ENCODE results near the gene RNF152.

The RNF152 gene

GRCh38 chr18:61894751-61895524, 2.1 kb upstream of the RNF152 start:
- DNase-seq (ENCODE audit: low spot score) = no peak

- DNase-seq (ENCODE audit: low spot score) = peak; percentile 81
Observed at GRCh38 chr18:61893971-61894750, 1.4 kb upstream of the RNF152 start.

DNA sequence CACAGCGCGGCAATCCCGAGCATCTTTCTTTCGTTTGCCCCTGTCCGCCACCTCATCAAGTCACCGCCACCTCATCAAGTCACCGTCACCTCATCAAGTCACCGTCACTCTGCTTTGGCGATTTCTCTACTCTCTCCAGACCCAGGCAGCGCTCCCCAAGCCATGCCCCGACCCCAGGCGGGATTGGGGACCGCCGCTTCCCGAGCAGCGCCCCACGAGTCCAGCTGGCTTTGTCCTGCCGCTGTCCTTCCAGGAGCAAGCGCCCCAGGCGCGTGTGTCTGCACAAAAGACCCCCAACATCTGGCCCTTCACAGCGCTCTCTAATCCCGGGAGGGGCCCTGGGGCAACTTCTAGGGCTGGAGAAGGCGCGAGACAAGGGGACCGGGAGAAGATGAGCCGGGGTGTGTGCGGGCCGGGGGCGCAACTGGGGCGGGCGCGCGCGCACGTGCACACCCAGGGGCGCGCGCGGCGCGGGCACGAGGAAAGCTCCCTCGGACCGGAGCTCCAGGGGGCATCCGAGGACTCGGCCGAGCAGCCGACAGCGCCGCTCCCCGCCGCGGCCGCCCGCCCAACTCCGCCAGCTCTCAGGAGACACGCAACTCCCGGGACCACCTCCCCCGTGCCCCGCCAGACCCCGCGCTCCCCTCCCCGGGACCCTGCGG, 633 bp upstream of the RNF152 start:
- DNase-seq (ENCODE audit: low spot score) = peak; percentile 39

GRCh38 chr18:61891894-61892293, 913 bp downstream of the RNF152 start:
- no peak for DNase-seq (ENCODE audit: low spot score)

- DNase-seq (ENCODE audit: low spot score) = no peak
Observed at GRCh38 chr18:61891271-61891670, 1.5 kb downstream of the RNF152 start.

- no peak for DNase-seq (ENCODE audit: low spot score)
Observed at GRCh38 chr18:61890344-61890743, 2.5 kb downstream of the RNF152 start.

DNA sequence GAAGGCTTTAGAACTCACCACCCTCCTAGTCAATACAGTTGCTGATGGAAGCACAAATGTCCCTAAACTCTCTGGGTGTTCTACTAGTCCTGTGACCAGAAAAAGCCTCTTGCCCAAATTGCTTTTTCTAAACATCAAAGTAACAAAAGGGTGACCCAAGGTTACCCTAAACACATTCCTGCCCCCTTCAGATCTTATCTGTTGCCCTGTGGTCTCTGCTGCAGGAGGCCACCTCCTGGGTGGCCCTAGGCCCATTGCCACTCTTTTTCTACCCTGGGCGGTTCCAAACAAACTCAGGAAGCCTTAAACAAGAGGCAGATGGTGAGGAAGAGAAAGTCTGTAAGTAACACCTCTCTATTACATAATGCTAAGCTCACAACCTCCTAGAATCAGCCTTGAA, 3.3 kb downstream of the RNF152 start:
- no peak for DNase-seq (ENCODE audit: low spot score)

DNA sequence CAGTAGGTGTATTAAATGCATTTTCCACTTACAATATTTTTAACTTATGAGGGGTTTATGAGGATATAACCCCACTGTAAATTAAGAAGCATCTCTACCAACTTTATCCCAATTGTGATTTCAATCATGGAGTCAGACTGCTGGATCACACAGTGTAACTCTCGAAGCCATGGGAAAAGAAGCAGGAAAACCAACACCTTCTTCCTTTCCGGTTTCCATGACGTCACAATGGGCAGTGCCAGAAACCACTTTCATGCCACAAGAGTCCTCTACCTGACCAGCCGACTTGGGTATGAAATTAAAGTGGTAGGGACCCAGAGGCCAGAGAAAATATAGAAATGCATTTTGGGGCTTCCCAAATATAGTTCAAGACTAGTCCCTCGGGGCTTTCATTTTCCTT, 4.2 kb downstream of the RNF152 start:
- no peak for DNase-seq (ENCODE audit: low spot score)

GRCh38 chr18:61887838-61888237, 5.0 kb downstream of the RNF152 start:
- DNase-seq (ENCODE audit: low spot score) = no peak

DNA sequence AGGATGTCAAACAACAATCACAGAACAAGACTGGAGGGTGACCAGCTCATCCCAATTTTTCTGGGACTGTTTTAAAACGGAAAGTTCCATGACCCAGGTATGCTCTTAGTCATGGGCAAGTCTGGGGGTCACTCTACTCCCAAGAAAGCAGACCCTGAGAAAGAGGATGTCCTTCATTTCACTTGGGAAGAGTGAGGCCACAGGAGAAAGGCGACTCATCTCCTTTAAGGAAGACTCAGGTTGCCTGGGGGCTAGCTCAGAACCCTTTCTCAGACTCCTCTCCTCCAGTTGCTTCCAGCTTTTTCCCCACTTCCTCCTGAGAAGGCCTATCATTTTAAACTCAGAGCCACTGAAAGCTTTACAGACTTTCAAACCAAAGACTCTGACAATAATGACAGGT, 9.3 kb downstream of the RNF152 start:
- DNase-seq (ENCODE audit: low spot score) = no peak

DNA sequence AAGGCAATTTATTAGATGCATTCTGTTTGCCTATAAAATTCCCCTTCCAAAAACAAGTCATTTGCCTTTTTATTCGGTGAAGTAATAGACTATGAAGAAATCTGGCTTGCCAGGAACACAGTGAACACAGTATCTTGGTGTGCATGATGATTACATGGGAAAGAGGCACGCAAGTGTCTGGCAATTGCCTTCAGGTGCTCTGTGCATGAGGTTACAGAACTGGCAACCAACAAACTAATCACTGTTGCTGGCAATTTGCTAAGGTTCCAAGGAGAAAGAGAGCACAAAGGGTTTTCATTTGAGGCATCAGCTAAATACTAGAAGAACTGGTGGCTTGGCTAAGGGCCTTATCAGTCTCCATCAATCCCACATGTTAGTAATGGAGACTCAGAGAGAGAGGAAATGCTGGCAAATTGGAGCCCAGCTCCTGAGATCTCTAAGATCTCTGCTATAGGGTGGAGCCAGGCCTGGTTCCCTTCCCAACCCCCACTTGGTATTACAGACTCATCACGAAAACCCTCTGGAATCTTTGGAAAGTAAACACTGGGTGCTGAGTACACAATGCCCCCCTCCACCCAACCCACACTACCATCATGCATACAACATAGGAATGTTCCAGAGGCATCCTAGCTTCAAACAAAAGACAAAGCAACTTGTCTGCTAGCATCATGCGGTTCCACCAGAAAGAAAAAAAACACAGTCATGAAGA, 10.4 kb downstream of the RNF152 start:
- no peak for DNase-seq (ENCODE audit: low spot score)

DNA sequence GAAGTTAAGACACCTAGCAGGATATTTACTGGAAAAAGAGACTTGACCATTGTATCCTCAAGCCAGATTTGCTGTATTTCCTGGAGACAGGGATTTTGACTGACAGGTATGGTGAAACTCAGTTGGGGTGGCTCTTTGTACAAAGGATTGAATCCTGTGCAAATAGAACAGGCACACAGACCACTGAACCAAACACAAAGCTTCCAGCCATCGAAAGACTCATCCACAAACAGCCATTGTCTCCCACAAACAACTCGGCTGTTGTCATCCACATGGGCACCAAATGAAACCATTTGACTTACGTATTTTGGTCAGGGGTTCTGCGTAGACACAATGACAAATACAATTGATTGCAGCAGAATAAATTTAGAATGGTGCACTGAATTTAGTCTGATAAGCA, 15.9 kb downstream of the RNF152 start:
- DNase-seq (ENCODE audit: low spot score) = peak; percentile 90

DNA sequence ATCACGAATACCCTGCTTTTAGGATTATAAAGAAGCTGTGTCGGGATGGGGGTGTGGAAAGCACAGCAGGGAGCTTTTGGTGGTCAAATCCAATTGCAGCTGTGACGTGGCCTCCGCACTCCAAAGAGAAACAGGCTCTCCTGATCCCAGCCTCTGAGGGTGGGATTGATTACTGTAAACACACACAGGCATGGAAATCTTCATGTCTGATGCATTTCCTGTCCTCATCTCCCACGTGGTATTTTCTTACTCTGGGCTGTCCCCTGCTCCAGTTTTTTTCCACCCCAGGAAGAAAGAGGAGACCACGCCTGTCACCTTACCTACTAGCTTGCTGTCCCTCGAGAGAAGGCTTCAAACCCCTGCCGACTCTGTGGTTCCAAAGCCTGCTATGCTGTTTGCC, 22.7 kb downstream of the RNF152 start:
- no peak for DNase-seq (ENCODE audit: low spot score)

DNA sequence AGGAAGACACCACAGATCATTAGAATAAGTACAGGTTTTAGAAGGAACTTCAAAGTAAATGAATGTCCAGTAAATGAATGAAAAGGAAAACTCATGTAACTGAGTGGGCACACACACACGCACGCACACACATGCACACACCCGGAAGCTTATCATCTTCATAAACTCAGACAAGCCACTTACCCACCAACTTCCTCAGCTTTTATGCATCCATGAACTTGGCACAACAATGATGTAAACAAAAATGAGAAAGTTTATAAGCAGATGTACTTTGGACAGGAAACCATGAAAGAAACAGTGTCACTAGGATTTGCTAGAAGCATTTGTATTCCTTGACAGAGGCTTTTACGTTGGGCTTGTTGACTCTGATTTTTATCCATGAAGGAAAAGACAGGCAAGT, 23.2 kb downstream of the RNF152 start:
- DNase-seq (ENCODE audit: low spot score) = no peak

- no peak for DNase-seq (ENCODE audit: low spot score)
Observed at GRCh38 chr18:61865466-61866175, 27.2 kb downstream of the RNF152 start.

- no peak for DNase-seq (ENCODE audit: low spot score)
Observed at GRCh38 chr18:61861372-61861771, 31.4 kb downstream of the RNF152 start.

- no peak for DNase-seq (ENCODE audit: low spot score)
Observed at GRCh38 chr18:61860302-61860701, 32.5 kb downstream of the RNF152 start.

DNA sequence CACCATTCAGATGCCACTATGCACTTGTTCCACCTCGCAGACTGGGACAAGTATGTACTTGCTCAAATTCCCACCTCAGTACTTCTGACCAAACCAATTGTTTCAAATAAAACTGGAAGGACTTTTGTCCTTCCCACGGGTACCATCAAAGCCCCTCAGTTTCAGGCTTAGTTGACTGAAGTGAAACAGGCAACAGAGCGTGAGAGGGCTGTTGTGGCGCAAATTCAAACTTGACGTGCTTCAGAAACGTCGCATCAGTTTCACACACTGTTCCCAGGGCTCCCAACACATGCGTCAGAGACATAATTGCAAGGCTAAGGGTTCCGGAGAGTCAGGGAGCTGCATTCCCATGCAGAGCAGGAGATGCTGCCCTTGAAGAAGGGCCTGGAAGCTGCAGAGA, 33.7 kb downstream of the RNF152 start:
- DNase-seq (ENCODE audit: low spot score) = no peak

- DNase-seq (ENCODE audit: low spot score) = no peak
Observed at GRCh38 chr18:61856678-61857077, 36.1 kb downstream of the RNF152 start.

- DNase-seq (ENCODE audit: low spot score) = no peak
Observed at GRCh38 chr18:61855449-61856378, 37.1 kb downstream of the RNF152 start.

All from Ammon's horn (tissue), 1 donor.